Neural crest cell (in vitro differentiated cells): ENCODE data around the gene SHISAL1. TPM values are rescaled to one million over a fixed set of nuclear protein-coding genes. Genes with fewer than 3 reads are reported as not detected.

ENCODE experiments used
- DNase-seq: peaks from one replicate; pipeline ENCODE4 v3.0.0; 2021; ENCODE audit warnings: low read depth, mixed read lengths, low spot score
- H3K27ac Mint-ChIP-seq: one replicate; pipeline ENCODE4 v1.8.0; 2021; ENCODE audit warnings: mild to moderate bottlenecking, mixed read lengths; ENCODE audit not compliant: unreplicated experiment
- H3K27me3 Mint-ChIP-seq: 2 replicates; pipeline ENCODE4 v1.8.0; 2021; ENCODE audit warnings: low read depth, mild to moderate bottlenecking, mixed read lengths
- H3K36me3 Mint-ChIP-seq: 2 replicates; pipeline ENCODE4 v1.8.0; 2021; ENCODE audit warnings: low read depth, mild to moderate bottlenecking, mixed read lengths
- H3K4me1 Mint-ChIP-seq: 2 replicates; pipeline ENCODE4 v1.8.0; 2021; ENCODE audit warnings: mixed read lengths
- H3K4me3 Mint-ChIP-seq: one replicate; pipeline ENCODE4 v1.8.0; 2021; ENCODE audit warnings: mild to moderate bottlenecking, mixed read lengths
- H3K9me3 Mint-ChIP-seq: 2 replicates; pipeline ENCODE4 v1.8.0; 2021; ENCODE audit warnings: mixed read lengths
- total RNA-seq: library from RNA; stranded (reverse); gene quantifications from 2 replicates; pipeline ENCODE4 v1.2.1, GENCODE V29; 2021
- TF ChIP-seq, protein P1 (sequence below): fragments of 200-600 bp; sonication (generic); conservative IDR thresholded peaks from 2 replicates; pipeline ENCODE4 v1.5.0; 2021; ENCODE audit warnings: antibody characterized with exemption, mild to moderate bottlenecking

SHISAL1 gene
- total RNA-seq, 1 donor from 2014 or later: 4.2 TPM

DNA sequence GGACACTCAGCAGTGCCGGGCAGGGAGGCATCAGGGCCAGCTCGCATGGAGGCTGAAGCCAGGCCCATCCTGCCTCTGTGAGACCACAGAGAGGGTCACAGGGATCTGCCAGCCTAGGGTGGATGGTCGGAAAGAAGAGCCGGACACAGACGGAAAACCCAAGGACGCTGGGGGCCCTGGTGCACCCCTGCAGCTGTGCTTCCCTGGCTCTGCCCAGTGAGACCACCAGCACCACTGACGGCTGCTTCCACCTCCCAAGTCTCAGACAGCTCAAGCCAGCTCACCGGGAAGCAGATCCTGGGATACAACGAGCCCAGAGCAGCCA, 42.2 kb downstream of the SHISAL1 start:
- H3K27me3 Mint-ChIP-seq: no peaks in the 10 kb centered on the region
- H3K4me3 Mint-ChIP-seq: no peak overlapping the region

DNA sequence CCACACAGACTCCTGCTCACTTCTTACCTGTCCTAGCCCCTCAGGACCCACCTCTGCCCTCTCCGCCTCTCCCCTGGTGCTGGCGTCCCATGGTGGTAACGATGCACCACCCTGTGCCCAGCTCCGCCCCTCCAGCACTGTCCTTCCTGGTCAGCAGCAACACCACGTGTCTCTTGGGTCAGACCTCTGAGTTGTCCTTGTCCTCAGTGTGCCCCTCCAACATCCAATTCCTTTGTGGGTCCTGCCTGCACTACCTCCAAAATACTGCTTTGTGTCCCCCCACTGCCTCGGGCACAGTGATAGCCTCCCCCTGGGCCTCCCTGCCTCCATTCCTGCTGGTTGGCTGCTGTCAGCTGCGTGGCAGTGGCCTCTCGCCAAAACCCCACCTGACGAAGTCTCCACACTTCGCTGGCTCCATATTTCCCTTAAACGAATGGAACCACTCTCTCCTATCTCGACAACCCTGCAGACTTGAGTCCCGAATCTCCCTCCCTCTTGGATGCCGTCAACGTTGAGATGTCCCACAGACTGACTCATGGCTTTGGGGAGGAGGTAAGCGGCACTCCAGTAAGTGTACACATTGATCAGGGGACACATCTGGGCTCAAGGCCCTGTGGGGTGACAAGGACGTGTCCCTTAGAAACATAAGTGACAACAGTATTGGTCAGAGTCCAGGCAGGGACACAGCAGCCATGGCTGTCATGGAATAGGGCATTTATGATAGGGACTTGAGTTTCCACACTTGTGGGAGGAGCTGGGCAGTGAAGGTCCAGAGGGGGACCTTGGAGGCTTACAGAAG, 42.8 kb downstream of the SHISAL1 start:
- no peaks in the 10 kb centered on the region for H3K36me3 Mint-ChIP-seq
- peaks cover 16% of the 10 kb centered on the region for H3K4me1 Mint-ChIP-seq
- TF ChIP-seq, protein P1, sequence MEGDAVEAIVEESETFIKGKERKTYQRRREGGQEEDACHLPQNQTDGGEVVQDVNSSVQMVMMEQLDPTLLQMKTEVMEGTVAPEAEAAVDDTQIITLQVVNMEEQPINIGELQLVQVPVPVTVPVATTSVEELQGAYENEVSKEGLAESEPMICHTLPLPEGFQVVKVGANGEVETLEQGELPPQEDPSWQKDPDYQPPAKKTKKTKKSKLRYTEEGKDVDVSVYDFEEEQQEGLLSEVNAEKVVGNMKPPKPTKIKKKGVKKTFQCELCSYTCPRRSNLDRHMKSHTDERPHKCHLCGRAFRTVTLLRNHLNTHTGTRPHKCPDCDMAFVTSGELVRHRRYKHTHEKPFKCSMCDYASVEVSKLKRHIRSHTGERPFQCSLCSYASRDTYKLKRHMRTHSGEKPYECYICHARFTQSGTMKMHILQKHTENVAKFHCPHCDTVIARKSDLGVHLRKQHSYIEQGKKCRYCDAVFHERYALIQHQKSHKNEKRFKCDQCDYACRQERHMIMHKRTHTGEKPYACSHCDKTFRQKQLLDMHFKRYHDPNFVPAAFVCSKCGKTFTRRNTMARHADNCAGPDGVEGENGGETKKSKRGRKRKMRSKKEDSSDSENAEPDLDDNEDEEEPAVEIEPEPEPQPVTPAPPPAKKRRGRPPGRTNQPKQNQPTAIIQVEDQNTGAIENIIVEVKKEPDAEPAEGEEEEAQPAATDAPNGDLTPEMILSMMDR: no peak
- no peaks in the 10 kb centered on the region for H3K9me3 Mint-ChIP-seq
- no peaks in the 10 kb centered on the region for H3K27me3 Mint-ChIP-seq
- H3K4me3 Mint-ChIP-seq: no peak overlapping the region
- DNase-seq: no peak
- H3K27ac Mint-ChIP-seq: no peak overlapping the region

More for the DNA sequence above, 42.2 kb downstream of the SHISAL1 start:
- H3K9me3 Mint-ChIP-seq: no peaks in the 10 kb centered on the region
- H3K36me3 Mint-ChIP-seq: no peaks in the 10 kb centered on the region
- DNase-seq: no peak
- peaks cover 18% of the 10 kb centered on the region for H3K4me1 Mint-ChIP-seq
- TF ChIP-seq, protein P1: no peak
- H3K27ac Mint-ChIP-seq: no peak overlapping the region

DNA sequence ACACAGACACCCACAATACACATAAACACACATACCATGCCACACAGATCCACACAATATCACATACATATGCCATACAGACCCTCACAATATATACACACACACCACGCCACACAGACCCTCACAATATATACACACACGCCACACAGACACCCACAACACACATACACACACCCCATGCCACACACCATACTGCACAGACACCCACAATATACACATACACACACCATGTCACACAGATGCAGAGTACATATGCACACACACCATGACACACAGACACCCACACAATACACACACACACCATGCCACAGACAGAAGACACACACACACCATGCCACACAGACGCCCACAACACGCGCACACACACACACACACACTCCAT, 43.6 kb downstream of the SHISAL1 start:
- TF ChIP-seq, protein P1: no peak
- H3K9me3 Mint-ChIP-seq: no peaks in the 10 kb centered on the region
- H3K4me1 Mint-ChIP-seq: peaks cover 16% of the 10 kb centered on the region
- no peak overlapping the region for H3K27ac Mint-ChIP-seq
- no peaks in the 10 kb centered on the region for H3K36me3 Mint-ChIP-seq
- H3K4me3 Mint-ChIP-seq: no peak overlapping the region
- no peaks in the 10 kb centered on the region for H3K27me3 Mint-ChIP-seq
- no peak for DNase-seq

DNA sequence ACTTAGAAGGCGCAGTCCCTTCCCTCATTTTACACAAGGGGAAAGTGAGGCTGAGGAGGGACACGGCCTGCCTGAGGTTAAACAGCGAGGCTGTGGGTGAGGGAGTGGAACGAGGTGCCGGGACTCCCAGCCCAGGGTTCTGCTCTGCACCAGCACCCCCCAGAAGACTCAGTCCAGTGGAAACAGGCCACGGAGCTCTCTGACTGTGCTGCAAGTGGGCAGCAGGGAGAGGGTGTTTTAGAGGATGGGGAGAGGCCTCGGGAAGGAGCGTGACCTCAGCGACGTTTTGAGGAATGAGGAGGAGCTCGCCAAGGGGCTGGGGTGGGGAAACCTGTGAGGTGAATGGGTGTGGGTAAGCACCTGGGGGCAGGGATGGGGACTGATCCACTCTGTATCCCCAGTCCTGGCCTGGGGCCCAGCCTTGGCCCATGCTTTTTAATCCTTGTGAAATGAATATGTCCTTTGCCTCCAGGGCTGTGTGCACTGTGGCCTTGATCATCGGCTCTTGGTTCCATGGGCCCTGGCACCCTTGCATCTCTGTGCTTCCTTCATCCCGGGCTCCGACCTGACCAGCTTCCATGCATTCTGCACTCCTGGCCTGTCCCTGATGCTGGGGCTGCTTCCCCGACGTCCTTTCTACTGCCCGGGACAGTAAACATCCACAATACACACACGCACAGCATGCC, 44.2 kb downstream of the SHISAL1 start:
- TF ChIP-seq, protein P1: no peak
- Mint-ChIP-seq H3K27me3 (no peaks in the 10 kb centered on the region), H3K4me1 (peaks cover 16% of the 10 kb centered on the region), H3K9me3 (no peaks in the 10 kb centered on the region), H3K27ac (no peak overlapping the region), H3K36me3 (no peaks in the 10 kb centered on the region), H3K4me3 (no peak overlapping the region)
- DNase-seq: no peak

DNA sequence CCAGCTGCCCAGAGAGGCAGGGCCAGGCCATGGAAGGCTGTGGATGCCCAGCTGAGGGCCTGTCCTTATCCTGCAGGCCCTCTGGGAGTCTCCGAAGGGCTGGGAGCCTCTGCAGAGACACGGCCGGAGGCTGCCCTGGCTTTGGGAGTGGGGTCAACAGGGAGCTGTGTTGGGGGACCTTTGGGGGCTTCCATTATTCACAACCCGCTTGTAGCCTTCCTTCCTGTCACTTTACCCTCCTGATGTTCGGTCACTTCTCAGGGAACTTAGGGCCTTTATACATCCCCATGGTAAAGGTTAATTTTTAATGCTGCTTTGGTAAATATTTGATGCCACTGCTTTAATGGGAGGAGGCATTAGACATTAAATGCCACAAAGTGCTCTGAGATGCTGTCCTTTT, 44.9 kb downstream of the SHISAL1 start:
- Mint-ChIP-seq H3K27me3 (no peaks in the 10 kb centered on the region), H3K4me3 (no peak overlapping the region), H3K27ac (no peak overlapping the region)

More for the DNA sequence above, 44.9 kb downstream of the SHISAL1 start:
- H3K9me3 Mint-ChIP-seq: no peaks in the 10 kb centered on the region
- no peak for DNase-seq
- no peaks in the 10 kb centered on the region for H3K36me3 Mint-ChIP-seq
- TF ChIP-seq, protein P1: no peak
- peaks cover 16% of the 10 kb centered on the region for H3K4me1 Mint-ChIP-seq
